D341Med (cell line): Measurements from ENCODE around the gene SDK2.

ENCODE experiments used
- DNase-seq: peaks from one replicate; pipeline ENCODE4 v3.0.0; 2012; ENCODE audit warnings: low spot score

The SDK2 gene

GRCh38 chr17:73419051-73419450, 225.2 kb downstream of the SDK2 start:
- peak; percentile 22 for DNase-seq

GRCh38 chr17:73415782-73416181, 228.5 kb downstream of the SDK2 start:
- DNase-seq = peak; percentile 30

- no peak for DNase-seq
These were observed 229.9 kb downstream of the SDK2 start for GRCh38 chr17:73414171-73414955.

- no peak for DNase-seq
These were observed 231.3 kb downstream of the SDK2 start for GRCh38 chr17:73412914-73413313.

GRCh38 chr17:73411313-73411747, 232.9 kb downstream of the SDK2 start:
- no peak for DNase-seq

GRCh38 chr17:73410586-73411312, 233.5 kb downstream of the SDK2 start:
- no peak for DNase-seq

- no peak for DNase-seq
These were observed 240.0 kb downstream of the SDK2 start for GRCh38 chr17:73404246-73404645.

- DNase-seq = no peak
These were observed 241.8 kb downstream of the SDK2 start for GRCh38 chr17:73402466-73402865.

- no peak for DNase-seq
These were observed 242.3 kb downstream of the SDK2 start for GRCh38 chr17:73401911-73402310.

- DNase-seq = no peak
These were observed 243.2 kb downstream of the SDK2 start for GRCh38 chr17:73400915-73401545.

- DNase-seq = no peak
These were observed 245.2 kb downstream of the SDK2 start for GRCh38 chr17:73399056-73399455.

- DNase-seq = no peak
These were observed 246.2 kb downstream of the SDK2 start for GRCh38 chr17:73397856-73398540.

- no peak for DNase-seq
These were observed 246.9 kb downstream of the SDK2 start for GRCh38 chr17:73397278-73397826.

- DNase-seq = no peak
These were observed 247.6 kb downstream of the SDK2 start for GRCh38 chr17:73396431-73397277.

- no peak for DNase-seq
These were observed 249.5 kb downstream of the SDK2 start for GRCh38 chr17:73394512-73395450.

GRCh38 chr17:73393962-73394361, 250.3 kb downstream of the SDK2 start:
- no peak for DNase-seq

- no peak for DNase-seq
These were observed 250.9 kb downstream of the SDK2 start for GRCh38 chr17:73393381-73393780.

GRCh38 chr17:73391331-73392265, 252.6 kb downstream of the SDK2 start:
- no peak for DNase-seq

- no peak for DNase-seq
These were observed 253.4 kb downstream of the SDK2 start for GRCh38 chr17:73390851-73391250.
